Liver (tissue), 9 donors: ENCODE measurements around the gene MRS2. TPM values are rescaled to one million over a fixed set of nuclear protein-coding genes. Genes with fewer than 3 reads are reported as not detected.

Source experiments
- DNase-seq: peaks from one replicate; pipeline ENCODE4 v3.0.0-alpha.2; 2017; ENCODE audit warnings: low spot score
- H3K27ac ChIP-seq, 2 donors: one replicate each; pipeline ENCODE4 v1.7.0; 2013; ENCODE audit warnings: inconsistent platforms in 2 of 2, low read length in 2 of 2, control low read depth in 1 of 2, low read depth in 1 of 2, mild to moderate bottlenecking in 1 of 2
- H3K27me3 ChIP-seq, 4 donors: one replicate each; pipeline versions ENCODE4 v1.6.1 to v1.7.0; 2013; ENCODE audit warnings: low read length in 3 of 4, inconsistent platforms in 1 of 4, mild to moderate bottlenecking in 1 of 4, moderate library complexity in 1 of 4; ENCODE audit not compliant: control insufficient read depth in 4 of 4, insufficient read depth in 4 of 4
- H3K36me3 ChIP-seq, 4 donors: one replicate each; pipeline versions ENCODE4 v1.6.1 to v1.7.0; 2013; ENCODE audit warnings: low read length in 3 of 4, mild to moderate bottlenecking in 3 of 4, low read depth in 1 of 4, moderate library complexity in 1 of 4; ENCODE audit not compliant: control insufficient read depth in 4 of 4, insufficient read depth in 3 of 4
- H3K4me1 ChIP-seq, 4 donors: one replicate each; pipeline versions ENCODE4 v1.6.1 to v1.7.0; 2013; ENCODE audit warnings: low read length in 3 of 4, mild to moderate bottlenecking in 3 of 4, moderate library complexity in 1 of 4; ENCODE audit not compliant: control insufficient read depth in 4 of 4, insufficient read depth in 4 of 4
- H3K4me3 ChIP-seq, 3 donors: one replicate each; pipeline versions ENCODE4 v1.6.1 to v1.7.0; 2013; ENCODE audit warnings: low read length in 3 of 3, control low read depth in 1 of 3, low read depth in 1 of 3, mild to moderate bottlenecking in 1 of 3
- H3K9ac ChIP-seq, 2 donors: one replicate each; pipeline ENCODE4 v1.7.0; 2013; ENCODE audit warnings: low read length in 2 of 2, mild to moderate bottlenecking in 2 of 2, moderate library complexity in 2 of 2, control low read depth in 1 of 2, low read depth in 1 of 2
- H3K9me3 ChIP-seq, 4 donors: one replicate each; pipeline versions ENCODE4 v1.6.1 to v1.7.0; 2013; ENCODE audit warnings: low read length in 3 of 4; ENCODE audit not compliant: control insufficient read depth in 4 of 4
- ATF3 ChIP-seq: IDR thresholded peaks from 2 replicates; pipeline ENCODE4 v1.6.1; 2016; ENCODE audit warnings: antibody characterized with exemption
- CTCF ChIP-seq: fragments of 150-350 bp; IDR thresholded peaks from 2 replicates; pipeline ENCODE4 v1.5.1; 2017; ENCODE audit warnings: improper control_type of control experiment, low read depth, low read length; ENCODE audit not compliant: missing input control
- FOXA1 ChIP-seq: IDR thresholded peaks from 2 replicates; pipeline ENCODE4 v1.6.1; 2016; ENCODE audit warnings: antibody characterized with exemption
- FOXA2 ChIP-seq: IDR thresholded peaks from 2 replicates; pipeline ENCODE4 v1.6.1; 2016; ENCODE audit warnings: antibody characterized with exemption
- GABPA ChIP-seq, 2 donors: IDR thresholded peaks in 1 of 2; conservative IDR thresholded peaks in 1 of 2; 2 replicates each; pipeline ENCODE4 v1.6.1; 2016; ENCODE audit warnings: antibody characterized with exemption in 2 of 2, mild to moderate bottlenecking in 1 of 2, moderate library complexity in 1 of 2
- HNF4A ChIP-seq, 2 donors: conservative IDR thresholded peaks; 2 replicates each; pipeline ENCODE4 v1.6.1; 2016; ENCODE audit warnings: antibody characterized with exemption in 2 of 2, mild to moderate bottlenecking in 2 of 2
- HNF4G ChIP-seq: IDR thresholded peaks from 2 replicates; pipeline ENCODE4 v1.6.1; 2016; ENCODE audit warnings: antibody characterized with exemption
- JUND ChIP-seq, 2 donors: IDR thresholded peaks; 2 replicates each; pipeline ENCODE4 v1.6.1; 2016; ENCODE audit warnings: antibody characterized with exemption in 2 of 2
- MAX ChIP-seq: IDR thresholded peaks from 2 replicates; pipeline ENCODE4 v1.6.1; 2016; ENCODE audit warnings: antibody characterized with exemption
- NR2F2 ChIP-seq: IDR thresholded peaks from 2 replicates; pipeline ENCODE4 v1.6.1; 2016; ENCODE audit warnings: antibody characterized with exemption
- RAD21 ChIP-seq, 2 donors: IDR thresholded peaks; 2 replicates each; pipeline ENCODE4 v1.6.1; 2016; ENCODE audit warnings: antibody characterized with exemption in 2 of 2, mild to moderate bottlenecking in 2 of 2
- REST ChIP-seq: IDR thresholded peaks from 2 replicates; pipeline ENCODE4 v1.6.1; 2016; ENCODE audit warnings: antibody characterized with exemption, mild to moderate bottlenecking
- RXRA ChIP-seq, 2 donors: IDR thresholded peaks; 2 replicates each; pipeline ENCODE4 v1.6.1; 2017 to 2018; ENCODE audit warnings: antibody characterized with exemption in 2 of 2, mild to moderate bottlenecking in 1 of 2
- SP1 ChIP-seq: IDR thresholded peaks from 2 replicates; pipeline ENCODE4 v1.6.1; 2018; ENCODE audit warnings: antibody characterized with exemption, mild to moderate bottlenecking
- TAF1 ChIP-seq: conservative IDR thresholded peaks from 2 replicates; pipeline ENCODE4 v1.6.1; 2016; ENCODE audit warnings: antibody characterized with exemption, mild to moderate bottlenecking
- ZBTB33 ChIP-seq: IDR thresholded peaks from 2 replicates; pipeline ENCODE4 v1.6.1; 2016; ENCODE audit warnings: antibody characterized with exemption
- WGBS: extraction: QIAGEN DNeasy Blood & Tissue Kit; methylation state at CpG from one replicate; pipeline ENCODE4 v1.1.7; 2013; 5-methylcytosine and 5-hydroxymethylcytosine counted together
- polyA plus RNA-seq, 2 donors: library from polyadenylated mRNA; stranded (reverse) in 1 of 2; unstranded in 1 of 2; fragments of 200-250 nt in 1 of 2; fragments of >200 nt in 1 of 2; fragmentation: Nextera tagmentation in 1 of 2; extraction: Ambion mirVana in 1 of 2; gene quantifications; one replicate each; pipeline versions ENCODE4 v1.2.1 to v1.2.3, GENCODE V29; 2013 to 2015
- total RNA-seq, 2 donors: library from RNA; depleted of rRNA; stranded (reverse); fragments of >200 nt; gene quantifications; one replicate each; pipeline ENCODE4 v1.2.3, GENCODE V29; 2014
- donor health status: healthy.
- donor health status: healthy.
- donor health status: healthy.
- donor health status: healthy.
- donor health status: healthy.

The MRS2 gene
- total and polyA plus RNA-seq, 4 donors, result 10.1 to 20.1 (median 13.9) TPM

GRCh38 chr6:24428615-24429014 is 25.9 kb downstream of the MRS2 start (continued):
- TF ChIP-seq HNF4G, result no peak
- no peak for TF ChIP-seq GABPA (IDR thresholded peaks at IDR 0.05 in 1 of 2, conservative IDR thresholded peaks at IDR 0.05 in 1 of 2)
- no peak for TF ChIP-seq FOXA1
- TF ChIP-seq ZBTB33, result no peak
- TF ChIP-seq RXRA (IDR thresholded peaks at IDR 0.05), result no peak
- no peak for TF ChIP-seq MAX

- no peak overlapping the region for H3K9ac ChIP-seq
- H3K9me3 ChIP-seq, result no peaks in the 10 kb centered on the region
- DNase-seq, result no peak
- TF ChIP-seq REST, result no peak
- TF ChIP-seq MAX, result no peak
- TF ChIP-seq FOXA1, result no peak
- TF ChIP-seq NR2F2, result no peak
- no peak for TF ChIP-seq ATF3
- TF ChIP-seq FOXA2, result no peak
- H3K4me1 ChIP-seq, result no peaks in the 10 kb centered on the region
- no peaks in the 10 kb centered on the region for H3K27me3 ChIP-seq
- WGBS, result 88% methylated on average over 3 of the region's 3 CpGs
- H3K36me3 ChIP-seq, result peaks cover 5 to 62% (median 52%) of the 10 kb centered on the region in 4 donors
- H3K4me3 ChIP-seq, result no peak overlapping the region
- H3K27ac ChIP-seq, result no peak overlapping the region
Measured at GRCh38 chr6:24429146-24429545, 26.4 kb downstream of the MRS2 start.

- Histone ChIP-seq H3K9ac (no peak overlapping the region), H3K4me1 (no peaks in the 10 kb centered on the region), H3K27ac (no peak overlapping the region), H3K9me3 (no peaks in the 10 kb centered on the region), H3K27me3 (no peaks in the 10 kb centered on the region), H3K36me3 (peaks cover 5 to 52% (median 43%) of the 10 kb centered on the region in 4 donors), H3K4me3 (no peak overlapping the region)
- 77% methylated on average over 3 of the region's 3 CpGs for WGBS
- DNase-seq, result no peak
- TF ChIP-seq FOXA1 (no peak), RAD21 (IDR thresholded peaks at IDR 0.05) (no peak), JUND (IDR thresholded peaks at IDR 0.05) (no peak), SP1 (no peak), REST (no peak), MAX (no peak), ATF3 (no peak), HNF4G (no peak), CTCF (no peak), RXRA (IDR thresholded peaks at IDR 0.05) (no peak), TAF1 (no peak), GABPA (IDR thresholded peaks at IDR 0.05 in 1 of 2, conservative IDR thresholded peaks at IDR 0.05 in 1 of 2) (no peak), FOXA2 (no peak), HNF4A (conservative IDR thresholded peaks at IDR 0.05) (no peak), NR2F2 (no peak)
Measured at GRCh38 chr6:24430086-24430485, 27.4 kb downstream of the MRS2 start.
